ENCODE measurements around the gene SAG.
"Not testable (repeated sequence)": the region's sequence is repeated elsewhere in the genome, so short reads cannot be mapped to it uniquely, and the experiment has no call there.

SAG gene

DNA sequence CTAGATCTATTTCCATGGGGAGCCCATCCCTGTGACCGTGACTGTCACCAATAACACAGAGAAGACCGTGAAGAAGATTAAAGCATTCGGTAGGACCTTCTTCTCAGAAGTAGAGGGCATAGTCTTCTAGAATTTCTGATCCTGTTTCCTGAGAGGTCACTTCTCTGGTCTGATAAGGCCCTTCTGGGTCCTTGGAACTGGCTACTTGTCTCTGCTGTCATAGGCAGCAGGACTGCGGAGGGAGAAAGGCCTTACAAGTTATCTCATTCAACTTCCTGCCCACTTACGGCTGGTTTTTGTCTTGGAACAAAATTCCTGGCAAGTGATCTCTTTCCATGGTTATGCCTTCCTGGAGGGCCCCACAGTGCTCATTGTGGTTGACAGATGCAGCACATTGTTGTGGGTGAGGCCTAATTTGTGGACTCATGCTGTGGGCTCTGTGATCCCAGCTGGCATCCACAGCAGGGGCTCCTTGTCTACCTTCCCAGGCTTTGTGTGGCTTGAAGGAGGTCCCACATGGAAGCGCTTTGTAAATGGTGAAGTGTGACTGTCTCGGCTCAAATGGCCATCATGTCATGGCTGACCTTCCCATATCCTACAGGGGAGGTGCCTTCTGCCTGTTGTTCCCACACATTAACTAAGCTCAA lies 22.0 kb downstream of the SAG start:
- no peak for DNase-seq (ENCODE audit: low read depth in 2 of 2)

DNA sequence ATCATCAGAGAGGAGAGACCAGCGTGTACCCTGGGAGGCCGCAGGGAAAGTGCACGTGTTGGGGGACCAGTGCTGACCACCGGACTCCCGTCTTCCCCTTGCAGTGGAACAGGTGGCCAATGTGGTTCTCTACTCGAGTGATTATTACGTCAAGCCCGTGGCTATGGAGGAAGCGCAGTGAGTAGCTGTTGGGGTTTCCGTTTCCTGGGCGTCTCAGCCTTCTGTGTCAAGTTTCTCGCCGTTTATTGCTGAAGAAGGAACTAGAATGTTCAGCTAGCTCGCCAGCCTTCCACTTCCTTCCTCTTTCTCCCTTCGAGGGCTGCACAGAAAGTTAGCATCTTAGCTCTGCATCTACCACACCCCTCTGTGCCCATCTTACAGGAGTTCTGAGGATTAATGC lies 23.9 kb downstream of the SAG start:
- DNase-seq (ENCODE audit: low read depth in 2 of 2), result peak; percentile 42 to 49

DNA sequence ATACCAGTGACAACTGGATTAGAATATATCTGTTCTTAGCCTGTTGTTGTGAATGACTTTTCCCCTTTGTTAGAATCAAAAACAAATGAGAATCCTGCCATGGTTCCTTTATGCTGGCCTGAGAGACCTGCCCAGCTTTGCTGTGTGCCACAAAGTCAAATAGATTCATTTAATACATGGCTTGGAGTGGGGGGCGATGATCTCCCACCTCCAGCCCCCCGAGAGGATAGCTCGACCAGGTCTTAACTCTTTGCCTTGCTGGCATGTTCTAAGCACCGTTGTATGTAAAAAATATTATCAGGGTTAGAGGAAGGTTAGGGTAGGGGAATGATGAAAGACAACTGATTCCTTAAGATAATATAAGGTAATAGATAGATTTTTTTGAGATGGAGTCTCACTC lies 24.5 kb downstream of the SAG start:
- DNase-seq (ENCODE audit: low read depth in 2 of 2), result no peak

DNA sequence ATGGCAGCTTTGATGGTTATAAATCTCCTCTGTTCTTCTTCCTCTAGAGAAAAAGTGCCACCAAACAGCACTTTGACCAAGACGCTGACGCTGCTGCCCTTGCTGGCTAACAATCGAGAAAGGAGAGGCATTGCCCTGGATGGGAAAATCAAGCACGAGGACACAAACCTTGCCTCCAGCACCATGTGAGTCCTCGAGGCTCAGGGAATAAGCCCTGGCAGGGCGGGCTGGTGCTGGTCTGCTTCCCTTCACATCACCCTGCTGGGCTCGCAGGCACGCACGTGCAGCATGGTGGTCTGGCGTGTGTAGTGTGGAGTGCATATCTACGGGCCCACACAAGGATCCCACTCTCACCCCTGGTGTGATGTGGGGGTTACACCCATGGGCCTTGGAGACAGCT lies 27.3 kb downstream of the SAG start:
- no peak for DNase-seq (ENCODE audit: low read depth in 2 of 2)

DNA sequence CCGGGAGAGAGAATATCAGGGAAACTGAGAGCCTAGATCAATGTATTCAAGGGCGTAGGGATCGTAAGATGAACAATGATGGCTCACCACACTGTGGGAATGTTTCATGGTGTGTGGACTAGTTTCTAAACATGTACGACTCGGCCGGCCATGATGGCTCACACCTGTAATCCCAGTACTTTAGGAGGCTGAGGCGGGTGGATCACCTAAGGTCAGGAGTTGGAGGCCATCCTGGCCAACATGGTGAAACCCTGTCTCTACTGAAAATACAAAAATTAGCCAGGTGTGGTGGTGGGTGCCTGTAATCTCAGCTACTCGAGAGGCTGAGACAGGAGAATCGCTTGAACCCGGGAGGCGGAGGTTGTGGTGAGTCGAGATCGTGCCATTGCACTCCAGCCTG lies 28.5 kb downstream of the SAG start:
- DNase-seq (ENCODE audit: low read depth in 2 of 2), result not testable (repeated sequence)

DNA sequence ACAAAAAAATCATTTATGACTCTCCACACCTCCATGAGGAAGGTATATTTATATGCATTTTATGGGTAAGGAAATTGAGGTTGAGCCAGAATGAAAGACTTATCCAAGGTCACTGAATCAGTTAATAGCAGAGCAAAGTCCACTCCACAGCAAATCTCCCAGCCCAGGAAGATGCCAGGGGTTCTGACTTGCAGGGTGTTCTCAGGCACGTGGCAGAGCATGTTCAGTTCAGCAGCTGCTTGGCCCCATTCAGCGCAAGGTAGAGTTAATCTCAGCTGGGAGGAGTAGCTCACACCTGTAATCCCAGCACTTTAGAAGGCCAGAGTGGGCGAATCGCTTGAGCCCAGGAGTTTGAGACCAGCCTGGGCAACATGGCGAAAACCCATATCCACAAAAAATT lies 28.9 kb downstream of the SAG start:
- no peak for DNase-seq (ENCODE audit: low read depth in 2 of 2)

DNA sequence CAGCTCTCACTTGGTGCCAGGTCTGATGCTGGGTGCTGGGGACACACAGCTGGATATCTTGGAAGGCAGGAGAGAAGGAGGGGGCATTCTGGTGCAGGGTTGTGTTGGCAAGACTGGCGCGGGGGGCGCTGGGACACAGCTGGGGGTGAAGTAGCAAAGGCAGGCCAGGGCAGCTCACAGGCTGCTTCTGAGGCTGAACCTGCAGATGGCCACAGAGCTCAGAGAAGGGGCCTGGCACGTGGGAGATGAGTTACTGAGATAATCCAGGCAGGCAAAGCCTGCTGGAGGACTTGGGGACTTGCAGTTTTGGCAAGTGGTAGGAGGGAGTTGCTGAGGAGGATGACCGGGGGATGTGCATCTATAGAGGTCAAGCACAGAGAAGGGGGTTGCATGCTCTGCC lies 30.4 kb downstream of the SAG start:
- no peak for DNase-seq (ENCODE audit: low read depth in 2 of 2)

DNA sequence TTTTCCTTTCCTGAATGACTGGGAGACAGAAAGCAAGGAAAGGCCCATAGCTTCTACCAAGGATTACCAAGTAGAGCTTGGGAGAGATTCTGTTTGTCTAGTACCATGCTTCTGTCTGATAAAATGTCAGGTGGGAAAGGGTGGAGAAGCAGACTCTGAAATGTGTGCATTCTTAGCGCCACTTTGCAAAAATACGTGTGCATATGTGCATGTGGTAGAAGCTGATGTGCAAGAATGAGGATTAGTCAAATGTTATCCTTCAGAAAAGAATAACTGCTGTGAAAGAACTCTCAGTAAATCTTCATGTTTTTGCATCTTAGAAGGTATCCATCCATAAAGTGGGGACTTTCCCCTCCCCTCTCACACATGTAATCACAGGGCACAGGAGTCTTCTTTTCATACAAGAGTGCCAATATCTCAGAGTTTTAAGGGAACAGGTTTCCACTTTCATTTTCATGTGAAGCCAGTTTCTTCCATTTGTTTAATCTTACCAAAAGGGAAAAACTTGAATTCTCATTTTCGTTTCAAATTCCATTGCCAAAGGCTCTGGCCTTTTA lies 31.3 kb downstream of the SAG start:
- DNase-seq (ENCODE audit: low read depth in 2 of 2), result no peak

DNA sequence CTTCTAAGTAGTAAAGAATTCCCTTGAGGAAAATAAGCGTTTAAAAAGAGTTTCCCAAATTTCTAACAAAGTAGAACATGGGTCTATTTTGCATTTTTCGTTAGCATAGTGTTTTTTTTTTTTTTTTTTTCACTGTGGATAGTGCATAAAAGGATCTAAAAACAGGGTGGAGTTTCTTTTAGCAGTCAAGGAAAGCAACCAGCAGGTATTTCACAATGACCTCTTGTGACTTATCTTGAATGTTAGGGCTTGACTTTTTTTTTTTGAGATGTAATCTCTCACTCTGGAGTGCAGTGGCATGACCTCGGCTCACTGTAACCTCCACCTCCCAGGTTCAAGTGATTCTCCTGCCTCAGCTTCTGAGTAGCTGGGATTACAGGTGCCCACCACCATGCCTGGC lies 31.8 kb downstream of the SAG start:
- no peak for DNase-seq (ENCODE audit: low read depth in 2 of 2)

DNA sequence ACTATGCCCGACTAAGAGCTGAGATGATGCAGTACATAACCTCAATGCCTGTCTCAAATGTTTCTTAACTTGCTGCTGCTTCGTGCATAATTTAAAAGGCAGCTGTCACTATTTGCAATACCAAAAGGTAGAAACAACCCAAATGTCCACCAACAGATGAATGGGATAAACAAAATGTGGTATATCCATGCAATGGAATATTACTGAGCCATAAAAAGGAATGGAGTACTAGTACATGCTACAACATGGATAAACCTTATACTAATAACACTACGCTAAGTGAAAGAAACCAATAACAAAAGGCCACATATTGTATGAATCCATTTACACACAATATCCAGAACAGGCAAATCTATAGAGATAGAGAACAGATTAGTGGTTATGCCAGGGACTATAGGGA lies 33.7 kb downstream of the SAG start:
- DNase-seq (ENCODE audit: low read depth in 2 of 2), result no peak

DNA sequence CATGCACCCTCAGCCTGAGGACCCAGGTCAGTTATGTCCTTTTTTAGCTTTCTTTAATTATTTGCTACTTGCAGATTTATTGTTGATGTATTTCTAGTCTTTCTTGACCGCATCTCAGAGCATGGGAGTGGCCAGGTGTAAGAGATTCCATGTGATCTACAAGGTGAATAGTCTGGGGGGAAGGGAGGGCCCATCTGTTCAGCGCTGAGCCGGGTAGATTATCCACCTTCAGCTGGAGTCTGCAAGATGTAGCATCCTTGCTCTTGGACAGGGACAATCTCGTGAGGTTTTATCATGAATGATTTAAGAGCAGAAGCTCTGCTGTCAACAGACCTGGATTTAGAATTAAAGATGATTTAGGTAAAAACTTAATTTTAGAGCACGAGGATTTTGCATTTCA lies 34.7 kb downstream of the SAG start:
- DNase-seq (ENCODE audit: low read depth in 2 of 2), result no peak

DNA sequence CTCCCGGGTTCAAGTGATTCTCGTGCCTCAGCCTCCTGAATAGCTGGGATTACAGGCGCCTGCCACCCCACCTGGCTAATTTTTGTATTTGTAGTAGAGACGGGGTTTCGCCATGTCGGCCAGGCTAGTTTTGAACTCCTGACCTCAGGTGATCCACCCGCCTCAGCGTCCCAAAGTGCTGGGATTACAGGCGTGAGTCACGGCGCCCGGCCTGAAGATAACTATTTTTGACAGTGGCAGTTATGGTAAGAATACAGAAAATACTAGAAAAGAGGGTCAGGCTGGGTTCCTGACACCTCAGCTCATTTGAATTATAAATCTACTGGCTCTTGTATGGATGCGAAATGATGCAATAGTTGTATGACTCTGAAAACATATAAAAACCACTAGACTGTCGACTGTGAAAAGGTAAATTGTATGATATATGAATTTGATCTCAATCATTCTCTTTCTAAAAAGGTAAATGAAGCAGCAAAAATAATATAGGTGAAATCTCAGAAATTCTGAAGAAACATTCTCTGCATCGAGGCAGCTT lies 35.6 kb downstream of the SAG start:
- DNase-seq (ENCODE audit: low read depth in 2 of 2), result no peak

DNA sequence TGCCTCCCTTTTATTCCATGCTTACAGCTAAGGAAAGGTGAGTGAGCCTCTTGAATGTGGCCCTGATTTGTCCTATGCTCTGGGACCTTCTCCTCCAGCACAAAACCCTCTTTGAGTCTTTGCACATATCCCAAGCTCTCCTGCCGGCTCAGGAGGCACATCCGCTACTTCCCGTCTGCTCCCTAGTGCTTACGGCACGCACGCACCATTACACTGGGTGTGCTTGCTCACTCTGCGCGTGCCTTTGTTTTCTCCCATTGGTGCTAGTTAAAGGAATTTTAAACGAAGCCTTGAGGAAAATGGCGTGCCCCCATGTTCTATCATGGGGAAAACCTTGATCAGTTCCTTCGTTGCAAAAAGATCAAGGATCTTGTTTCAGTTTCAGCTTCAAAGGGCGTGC lies 38.8 kb downstream of the SAG start:
- no peak for DNase-seq (ENCODE audit: low read depth in 2 of 2)

DNA sequence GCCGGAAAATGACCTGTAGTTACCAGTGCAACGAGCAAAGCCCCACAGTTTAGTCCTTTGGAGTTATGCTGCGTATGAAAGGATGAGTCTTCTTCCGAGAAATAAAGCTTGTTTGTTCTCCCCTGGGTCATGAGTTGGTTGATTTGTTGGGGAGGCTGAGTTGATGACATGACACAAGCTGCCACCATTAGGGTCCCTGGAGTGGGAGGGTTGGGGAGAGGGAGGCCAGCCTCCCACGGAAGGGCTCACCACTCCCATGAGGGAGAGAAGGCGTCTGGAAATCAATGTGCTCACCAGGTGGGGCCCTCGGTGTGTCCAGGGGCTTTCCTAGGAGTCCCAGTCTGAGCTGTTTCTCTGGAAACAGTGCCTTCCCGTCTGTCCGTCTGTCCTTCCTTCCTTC lies 39.3 kb downstream of the SAG start:
- DNase-seq (ENCODE audit: low read depth in 2 of 2), result no peak

DNA sequence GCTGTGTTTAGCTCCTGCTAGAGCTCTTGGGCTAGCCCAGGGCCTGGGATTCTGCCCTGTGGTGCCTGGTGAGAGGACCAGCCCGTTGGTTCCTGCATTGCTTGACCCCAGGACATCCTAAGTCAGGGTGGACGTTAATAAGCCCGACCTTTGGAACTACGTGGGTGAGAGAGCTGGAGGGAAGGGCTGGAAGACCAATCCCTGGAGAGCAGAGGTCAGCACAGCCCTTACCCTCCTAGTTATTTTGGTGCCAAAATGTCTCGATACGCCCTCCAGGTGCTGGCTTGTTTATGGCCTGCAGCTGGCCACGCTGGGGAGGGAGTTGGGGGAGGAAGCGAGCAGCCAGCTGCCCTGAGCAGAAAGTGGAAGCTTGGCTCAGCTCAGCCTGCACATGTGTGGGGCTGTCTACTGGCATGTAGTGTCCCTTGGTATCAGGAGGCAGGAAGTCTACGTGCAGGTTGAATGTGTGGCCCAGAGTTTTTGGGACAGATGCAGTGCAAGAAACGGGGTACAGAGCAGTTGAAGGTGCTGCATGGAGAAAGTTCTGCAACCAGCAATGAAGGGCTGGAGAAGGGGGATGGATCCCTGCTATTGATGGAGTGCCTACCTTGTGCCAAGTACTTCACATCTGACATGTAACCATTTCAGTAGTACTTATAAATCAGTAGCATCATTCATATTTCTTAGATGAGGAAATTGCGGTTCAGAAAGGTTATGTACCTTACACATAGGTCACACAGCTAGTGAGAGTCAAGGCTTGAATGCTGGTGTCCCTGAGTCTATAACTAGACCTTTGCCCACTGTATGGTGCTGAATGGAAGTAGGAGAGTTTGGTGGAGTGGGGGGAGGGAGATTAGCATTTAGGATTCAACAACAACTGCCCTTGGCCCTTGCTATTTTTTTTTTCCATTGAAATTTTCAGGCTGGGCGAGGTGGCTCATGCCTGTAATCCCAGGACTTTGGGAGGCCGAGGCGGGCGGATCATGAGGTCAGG lies 41.7 kb downstream of the SAG start:
- no peak for DNase-seq (ENCODE audit: low read depth in 2 of 2)

DNA sequence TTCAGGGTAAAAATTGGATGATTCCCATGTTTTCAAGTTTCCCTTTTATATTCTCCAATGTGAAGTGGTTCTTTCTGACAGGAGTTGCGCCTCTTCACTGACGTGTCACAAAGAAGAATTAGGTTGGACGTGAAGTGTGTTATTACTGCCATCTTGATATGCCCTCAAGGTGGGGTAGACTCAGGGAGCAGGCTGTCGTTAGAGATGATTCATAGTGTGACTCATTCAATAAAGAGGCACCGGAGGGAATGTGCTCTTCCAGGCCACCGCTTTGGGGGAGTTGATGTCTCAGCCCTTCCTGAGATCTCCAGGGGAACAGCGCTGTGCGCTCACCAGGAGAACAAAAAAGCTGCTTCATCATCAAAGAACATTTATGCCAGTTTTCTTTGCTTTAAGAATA lies 43.1 kb downstream of the SAG start:
- DNase-seq (ENCODE audit: low read depth in 2 of 2), result no peak

DNA sequence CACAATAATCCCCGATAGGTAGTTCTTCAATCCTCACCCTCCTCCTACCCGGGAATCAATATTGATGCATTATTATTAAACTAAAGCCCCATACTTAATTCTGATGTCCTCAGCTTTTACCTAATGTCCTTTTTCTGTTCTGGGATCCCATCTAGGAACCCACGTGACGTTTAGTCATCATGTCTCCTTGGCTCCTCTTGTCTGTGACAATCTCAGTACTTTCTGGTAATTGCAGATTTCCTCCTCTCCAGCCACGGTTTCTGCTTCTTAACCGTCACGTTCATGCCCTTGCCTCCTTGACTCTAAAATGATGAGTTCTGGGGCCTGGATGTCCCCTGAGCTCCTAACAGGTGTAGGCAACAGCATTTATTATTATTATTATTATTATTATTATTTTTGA lies 43.8 kb downstream of the SAG start:
- no peak for DNase-seq (ENCODE audit: low read depth in 2 of 2)

DNA sequence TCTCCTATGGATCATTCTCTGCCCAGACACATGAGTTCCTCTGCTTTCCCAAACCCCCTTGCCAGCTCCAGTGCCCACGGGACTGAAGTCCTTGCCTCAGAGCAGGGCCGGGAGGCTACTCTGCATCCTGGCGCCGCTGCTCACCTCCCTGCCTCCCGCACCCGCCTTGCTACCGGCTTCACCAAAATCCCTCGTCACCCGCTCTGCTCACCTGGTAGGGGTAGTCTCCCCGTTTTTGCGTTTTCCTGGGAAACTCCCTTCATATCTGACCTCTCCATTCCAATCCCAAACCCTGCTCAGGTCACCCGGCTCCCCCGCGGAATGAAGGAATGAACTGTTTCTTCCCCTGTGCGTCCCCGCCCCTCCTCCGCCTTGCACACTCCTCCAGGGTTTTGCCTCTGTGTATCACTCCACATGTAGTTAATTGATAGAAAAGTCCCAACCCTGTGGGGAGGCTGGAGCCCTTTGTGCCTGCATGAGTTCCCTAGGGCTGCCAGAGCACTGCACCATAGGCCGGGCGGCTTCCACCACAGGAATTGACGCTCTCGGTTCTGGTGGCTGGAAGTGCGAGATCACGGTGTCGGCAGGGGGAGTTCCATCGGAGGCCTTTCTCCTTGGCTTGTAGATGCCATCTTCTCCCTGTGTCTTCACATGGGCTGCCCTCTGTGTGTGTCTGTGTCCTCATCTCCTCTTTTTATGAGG lies 44.7 kb downstream of the SAG start:
- no peak for DNase-seq (ENCODE audit: low read depth in 2 of 2)

DNA sequence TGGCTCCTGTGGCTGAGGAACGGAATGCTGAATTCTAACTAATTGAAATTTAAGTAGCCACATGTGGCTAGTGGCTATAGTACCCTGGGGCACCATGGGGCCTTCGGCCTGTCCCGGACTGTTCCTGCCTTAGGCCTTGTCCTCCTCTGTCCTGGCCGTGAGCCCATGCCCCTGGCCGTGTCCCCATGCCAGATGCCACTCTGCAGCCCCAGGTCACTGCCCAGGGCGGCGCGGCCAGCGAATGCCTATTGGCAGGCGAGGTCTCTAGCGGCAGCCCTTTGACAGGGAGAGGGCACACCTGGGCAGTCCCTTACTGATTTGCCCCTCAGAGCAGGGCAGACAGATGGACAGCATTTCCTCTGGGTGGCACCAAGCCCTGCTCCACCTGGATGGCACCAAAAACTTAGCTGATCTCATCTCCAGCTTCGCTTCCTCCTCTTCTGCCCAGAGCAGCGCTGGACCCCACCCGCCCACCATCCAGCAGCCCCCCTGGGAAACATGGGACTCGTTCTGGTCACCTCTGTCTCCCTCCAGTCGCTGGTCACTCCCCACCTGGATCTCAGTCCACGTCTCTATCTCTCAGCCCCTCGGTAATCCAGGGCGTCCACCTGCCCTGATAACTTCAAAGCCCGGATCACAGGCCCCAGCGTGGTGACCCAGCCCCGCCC lies 45.6 kb downstream of the SAG start:
- DNase-seq (ENCODE audit: low read depth in 2 of 2), result no peak

DNA sequence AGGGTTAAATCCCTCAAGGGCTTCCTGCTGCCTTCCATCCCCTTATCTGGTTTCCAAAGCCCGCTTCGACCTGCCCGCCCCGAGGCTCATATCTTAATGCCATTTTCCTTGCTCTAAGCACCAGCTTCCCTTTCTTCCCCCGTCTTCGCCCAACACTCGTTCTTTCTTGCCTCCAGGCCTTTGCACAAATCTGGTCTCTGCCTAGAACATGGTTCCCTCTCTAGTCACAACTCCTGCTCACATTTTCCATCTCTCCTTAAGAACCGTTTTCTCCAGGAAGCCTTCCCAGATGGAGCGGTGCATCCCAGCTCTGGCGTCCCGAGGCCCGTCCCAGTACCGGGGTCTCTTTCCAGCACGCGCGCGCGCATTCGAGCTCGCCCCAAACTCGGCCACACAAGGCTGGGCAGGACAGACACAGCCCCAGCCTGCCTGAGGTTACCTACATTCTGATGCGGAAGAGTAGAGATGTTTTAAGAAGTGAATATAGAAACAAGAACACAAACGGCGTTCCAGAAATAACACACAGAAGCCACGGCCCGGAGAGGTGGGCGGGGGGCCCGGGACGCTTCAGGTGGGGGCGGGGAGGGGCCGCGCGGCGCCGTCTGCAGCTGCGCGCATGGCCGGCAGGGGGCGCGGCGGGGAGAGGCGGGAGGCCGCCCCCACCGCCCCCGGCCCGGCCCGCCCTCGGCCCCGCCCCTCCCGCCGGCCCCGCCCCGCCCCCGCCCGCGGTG lies 46.3 kb downstream of the SAG start, which contains the start of gene DGKD:
TSS of gene DGKD (plus strand) at position 726 of the 731 bp plus-strand sequence. CDS start 25 bp downstream, outside the sequence.
- peak; percentile 61 to 69 for DNase-seq (ENCODE audit: low read depth in 2 of 2)

DNA sequence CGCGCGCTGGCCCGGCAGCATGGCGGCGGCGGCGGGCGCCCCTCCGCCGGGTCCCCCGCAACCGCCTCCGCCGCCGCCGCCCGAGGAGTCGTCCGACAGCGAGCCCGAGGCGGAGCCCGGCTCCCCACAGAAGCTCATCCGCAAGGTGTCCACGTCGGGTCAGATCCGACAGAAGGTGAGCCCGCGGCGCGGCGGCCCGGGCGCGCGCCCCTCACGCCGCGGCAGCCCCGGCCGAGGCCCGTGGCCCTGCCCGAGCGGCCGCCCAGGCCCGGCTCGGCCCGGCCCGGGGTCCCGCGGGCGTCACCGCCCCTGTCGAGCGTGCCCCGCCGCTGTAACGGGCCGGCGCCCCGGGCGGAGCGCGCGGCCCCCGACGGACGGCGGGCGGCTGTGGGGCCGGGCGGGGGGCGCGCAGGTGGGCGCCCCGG lies 46.9 kb downstream of the SAG start:
- DNase-seq (ENCODE audit: low read depth in 2 of 2), result no peak
